NCI-H510A (cell line): ENCODE data around the gene SLC36A1.
"Not testable (repeated sequence)": the region's sequence is repeated elsewhere in the genome, so short reads cannot be mapped to it uniquely, and the experiment has no call there.

Experiments
- DNase-seq: peaks from one replicate; lab custom pipeline; 2025; lab: John Stamatoyannopoulos, UW

SLC36A1 gene

GRCh38 chr5:151483647-151484046 lies 36.2 kb downstream of the SLC36A1 start:
- DNase-seq, result no peak

DNA sequence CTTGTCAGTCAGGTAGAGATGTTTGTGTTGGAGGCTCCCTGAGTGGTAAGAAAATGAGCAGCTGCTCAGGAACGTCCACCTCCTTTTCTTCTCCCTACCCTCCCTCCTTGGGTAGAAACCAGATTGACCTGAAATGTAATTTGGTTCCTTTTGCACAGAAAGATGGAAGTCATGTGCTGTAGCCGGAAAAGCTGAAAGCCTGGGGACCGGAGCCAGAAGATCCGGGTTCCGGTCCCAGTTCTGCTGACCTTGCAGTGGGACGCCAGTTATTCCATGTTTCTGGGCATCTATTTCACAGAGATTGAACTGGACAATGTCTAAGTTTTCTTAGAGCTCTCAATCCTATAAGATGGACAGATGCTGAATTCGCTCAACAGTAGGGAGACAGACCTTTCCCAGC lies 40.1 kb downstream of the SLC36A1 start:
- no peak for DNase-seq

GRCh38 chr5:151490627-151491026 lies 43.2 kb downstream of the SLC36A1 start:
- DNase-seq, result no peak

- no peak for DNase-seq
Observed at GRCh38 chr5:151491062-151491461, 43.7 kb downstream of the SLC36A1 start.

DNA sequence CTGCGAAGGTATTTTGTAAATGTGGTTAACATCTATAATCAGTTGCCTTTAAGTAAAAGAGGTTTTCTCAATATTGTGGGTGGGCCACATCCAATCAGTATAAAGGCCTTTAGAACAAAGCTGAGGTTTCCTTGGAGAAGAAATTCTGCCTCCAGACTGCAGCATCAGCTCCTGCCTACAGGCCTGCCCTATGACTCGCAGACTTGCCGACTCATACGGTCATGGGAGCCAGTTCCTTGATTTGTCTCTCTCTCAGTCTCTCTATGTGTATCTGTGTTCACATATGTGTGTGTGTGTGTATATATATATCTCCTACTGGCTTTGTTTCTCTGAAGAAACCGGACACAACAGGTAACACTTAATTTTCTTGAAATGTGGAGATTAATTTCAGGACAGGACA lies 45.3 kb downstream of the SLC36A1 start:
- DNase-seq, result no peak

GRCh38 chr5:151493665-151494064 lies 46.3 kb downstream of the SLC36A1 start:
- DNase-seq, result no peak

- no peak for DNase-seq
Observed at GRCh38 chr5:151495320-151495719, 47.9 kb downstream of the SLC36A1 start.

DNA sequence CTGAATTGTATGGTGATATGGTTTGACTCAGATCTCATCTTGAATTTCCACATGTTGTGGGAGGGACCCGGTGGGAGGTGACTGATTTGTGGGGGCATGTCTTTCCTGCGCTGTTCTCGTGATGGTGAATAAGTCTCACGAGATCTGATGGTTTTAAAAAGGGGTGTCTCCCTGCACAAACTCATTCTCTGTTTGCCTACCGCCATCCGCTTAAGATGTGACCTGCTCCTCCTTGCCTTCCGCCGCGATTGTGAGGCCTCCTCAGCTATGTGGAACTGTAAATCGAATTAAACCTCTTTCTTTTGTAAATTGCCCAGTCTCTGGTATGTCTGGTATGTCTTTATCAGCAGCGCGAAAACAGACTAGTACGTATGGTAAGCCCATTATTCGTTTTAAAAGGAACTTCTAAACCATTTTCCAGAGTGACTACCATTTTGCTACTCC lies 48.7 kb downstream of the SLC36A1 start:
- DNase-seq, result no peak

DNA sequence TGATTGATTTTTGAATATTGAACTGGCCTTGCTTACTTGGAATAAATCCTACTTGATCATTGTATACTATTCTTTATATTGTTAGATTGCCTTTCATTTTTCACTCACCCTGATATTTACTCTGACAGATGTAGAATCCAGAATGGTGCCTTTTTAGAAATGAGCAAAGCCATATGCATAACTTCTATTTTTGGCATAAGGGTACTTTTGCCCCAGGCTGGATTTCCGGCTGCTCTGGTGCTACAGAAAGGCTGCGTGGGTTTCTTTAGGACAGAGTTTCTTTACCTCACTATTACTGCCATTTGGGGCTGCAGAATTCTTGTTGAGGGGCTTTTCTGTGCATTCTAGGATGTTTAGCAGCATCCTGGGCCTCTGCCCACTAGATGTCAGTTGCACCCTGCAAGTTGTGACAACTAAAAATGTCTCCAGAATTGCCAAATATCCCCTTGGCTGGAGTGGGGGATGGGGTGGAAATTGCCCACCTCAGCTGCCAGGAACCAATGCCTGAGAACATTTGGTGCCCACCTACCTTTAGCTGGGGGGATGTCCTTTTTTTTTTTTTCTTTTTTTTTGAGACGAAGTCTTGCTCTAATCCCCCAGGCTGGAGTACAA lies 50.1 kb downstream of the SLC36A1 start:
- no peak for DNase-seq

DNA sequence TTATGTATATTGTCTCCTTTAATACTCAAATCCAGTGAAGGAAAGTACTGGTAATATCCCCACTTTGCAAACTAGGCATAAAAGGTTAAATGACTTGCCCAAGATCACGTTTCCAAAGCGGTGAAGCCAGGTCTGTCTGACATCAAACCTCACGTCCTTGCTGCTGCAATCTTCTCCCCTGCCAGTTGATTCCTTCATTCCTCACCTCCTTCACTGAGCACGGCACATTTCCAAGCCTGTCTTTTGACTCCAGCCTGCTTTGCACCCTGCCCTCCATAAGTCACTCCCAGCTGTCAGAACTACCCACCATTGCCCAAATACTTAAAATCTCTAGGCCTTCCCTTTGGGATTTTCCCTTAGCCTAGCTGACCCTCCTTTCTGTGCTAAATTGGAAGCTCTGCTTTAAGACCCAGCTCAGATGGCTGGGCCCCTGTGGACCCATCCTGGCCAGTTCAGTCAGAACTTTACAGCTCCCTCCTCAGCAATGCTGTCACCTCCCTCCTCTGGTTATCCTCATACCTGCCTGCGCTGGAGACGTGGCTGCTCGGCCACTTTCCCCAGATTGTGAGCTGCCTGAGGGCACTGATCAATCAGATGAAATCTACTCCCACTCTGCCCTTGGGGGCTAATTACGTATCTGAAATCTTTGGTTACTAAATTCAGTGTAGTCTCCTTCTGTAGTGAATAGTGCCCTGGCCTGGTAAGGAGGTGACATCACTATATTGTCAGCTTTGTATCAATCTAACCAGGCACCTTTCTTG lies 51.2 kb downstream of the SLC36A1 start:
- no peak for DNase-seq

DNA sequence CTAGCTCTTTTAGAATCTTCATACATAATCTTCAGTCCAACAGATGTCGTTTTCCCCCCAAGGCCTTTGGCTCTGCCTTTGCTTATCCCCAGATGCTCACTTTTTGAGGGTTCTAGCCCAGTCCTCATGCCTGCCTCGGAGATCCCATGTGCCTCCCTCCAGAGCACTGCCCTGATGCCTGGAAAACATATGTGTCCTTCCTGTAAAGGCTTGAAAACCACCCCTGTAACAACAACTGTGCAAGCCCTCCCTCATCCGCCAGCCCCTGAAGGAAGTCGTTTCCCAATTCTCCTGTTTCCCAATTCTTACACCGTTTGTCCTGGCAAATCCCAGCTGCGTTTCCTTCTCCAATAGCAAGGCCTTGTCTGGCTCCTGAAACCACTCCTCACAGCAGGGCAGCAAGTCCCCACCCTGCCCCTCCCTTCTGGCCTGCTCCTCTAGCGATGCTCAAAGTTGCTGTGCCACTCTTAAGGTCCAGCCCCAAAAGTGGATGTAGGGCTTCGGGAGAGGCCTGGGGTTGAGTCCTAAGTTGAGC lies 52.2 kb downstream of the SLC36A1 start:
- DNase-seq, result no peak

- no peak for DNase-seq
Observed at GRCh38 chr5:151504006-151504405, 56.6 kb downstream of the SLC36A1 start.

DNA sequence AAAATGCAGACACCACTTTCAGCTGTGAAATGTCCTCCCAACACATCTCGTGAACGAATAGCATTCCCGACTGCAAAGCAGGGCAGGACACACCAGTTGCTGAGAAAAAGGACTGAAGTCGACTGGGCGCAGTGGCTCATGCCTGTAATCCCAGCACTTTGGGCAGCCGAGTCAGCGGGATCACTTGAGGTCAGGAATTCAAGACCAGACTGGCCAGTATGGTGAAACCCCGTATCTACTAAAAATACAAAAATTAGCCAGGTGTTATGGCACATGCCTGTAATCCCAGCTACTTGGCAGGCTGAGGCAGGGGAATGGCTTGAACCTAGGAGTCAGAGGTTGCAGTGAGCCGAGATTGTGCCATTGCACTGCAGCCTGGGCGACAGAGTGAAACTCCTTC lies 60.9 kb downstream of the SLC36A1 start:
- DNase-seq, result not testable (repeated sequence)

- no peak for DNase-seq
Observed at GRCh38 chr5:151509231-151509630, 61.8 kb downstream of the SLC36A1 start.

DNA sequence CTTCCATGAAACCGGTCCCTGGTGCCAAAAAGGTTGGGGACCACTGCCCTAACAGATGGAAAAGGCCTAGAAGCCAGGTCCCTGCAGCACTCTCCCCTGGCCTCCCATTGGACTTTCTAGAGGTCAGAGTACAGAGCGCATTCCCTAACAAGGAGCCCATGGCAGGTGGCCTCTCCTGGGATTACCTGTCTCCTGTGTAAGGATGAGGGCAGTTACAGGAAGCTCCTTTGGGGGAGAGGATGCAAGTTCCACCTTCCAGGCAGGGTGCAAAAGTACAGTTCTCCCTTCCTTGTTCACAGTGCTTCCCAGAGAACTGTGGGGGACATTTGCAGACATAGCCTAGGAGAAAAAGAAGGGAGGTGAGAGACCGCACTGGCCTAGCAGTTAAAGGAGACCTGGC lies 62.4 kb downstream of the SLC36A1 start:
- no peak for DNase-seq

DNA sequence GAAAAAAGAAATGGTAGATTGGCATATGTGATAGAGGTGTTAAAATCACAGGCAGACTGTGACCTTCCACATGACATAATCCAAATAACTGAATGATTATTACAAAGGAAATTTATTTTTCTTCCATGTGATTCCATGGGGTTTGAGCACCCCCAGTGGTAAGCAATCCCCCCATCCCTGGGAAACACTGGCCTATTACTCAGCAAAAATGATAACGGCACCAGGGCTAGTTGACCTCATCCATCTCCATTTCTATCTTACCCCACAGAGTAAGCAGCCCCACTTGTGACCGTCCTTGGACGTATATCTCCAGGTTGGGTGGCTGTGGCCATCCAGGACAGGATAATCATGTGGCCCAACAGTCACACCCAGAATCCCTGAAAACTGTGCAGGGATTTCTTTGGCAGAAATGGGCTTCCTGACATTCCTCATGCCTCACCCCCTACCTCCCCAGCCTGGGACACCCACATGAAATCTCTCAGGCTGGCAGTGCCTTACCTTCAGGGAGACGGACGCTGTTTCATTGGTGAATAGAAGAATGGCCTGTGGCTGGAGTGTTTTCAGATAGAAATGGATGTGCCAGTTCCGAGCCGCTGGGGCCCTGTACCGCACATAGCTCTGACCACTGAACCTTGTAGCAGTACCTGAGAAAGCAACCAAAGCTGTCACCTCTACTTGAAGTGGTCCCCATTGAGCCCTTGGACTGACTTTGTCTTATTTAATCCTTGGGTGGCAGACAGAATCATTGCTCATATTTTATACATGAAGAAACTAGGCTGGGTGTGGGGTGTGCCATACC lies 69.9 kb downstream of the SLC36A1 start:
- no peak for DNase-seq

GRCh38 chr5:151520294-151520693 lies 72.9 kb downstream of the SLC36A1 start:
- no peak for DNase-seq

DNA sequence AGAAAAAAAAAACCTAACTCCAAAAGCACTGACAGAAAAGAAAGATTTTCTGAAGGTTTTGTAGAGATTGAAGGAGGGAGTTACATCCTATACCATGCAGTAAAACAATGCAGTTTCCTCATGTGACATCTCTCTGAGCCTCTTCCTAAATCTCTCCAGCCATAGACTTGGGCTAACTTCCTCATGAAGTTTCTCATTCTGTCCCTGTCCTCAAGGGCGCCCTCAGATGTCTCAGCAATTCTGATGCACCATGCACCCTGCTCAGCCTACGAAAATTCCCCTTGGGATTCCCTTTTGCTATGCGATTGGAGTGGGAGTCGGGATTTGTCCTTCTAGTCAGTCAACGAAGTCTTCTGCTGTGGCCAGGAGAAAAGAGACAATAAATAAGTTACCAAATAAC lies 74.8 kb downstream of the SLC36A1 start:
- DNase-seq, result no peak

DNA sequence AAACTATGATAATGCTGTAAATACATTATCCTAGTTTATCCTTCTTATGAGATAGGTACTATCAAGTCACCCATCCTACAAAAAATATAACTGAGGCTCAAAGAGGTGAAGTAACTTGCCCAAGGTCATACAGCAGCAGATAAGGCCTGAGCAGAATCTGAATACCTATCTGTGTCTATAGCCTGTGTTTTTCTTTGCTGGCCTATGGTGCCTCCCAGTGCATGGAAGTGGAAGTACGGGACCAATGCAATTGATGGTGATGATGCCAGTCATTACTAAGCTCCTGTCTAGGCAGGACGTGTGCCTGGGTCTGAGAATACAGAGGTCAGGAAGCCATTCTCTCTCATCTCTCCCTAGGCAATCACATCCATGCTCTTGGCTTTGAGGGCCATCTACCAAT lies 75.9 kb downstream of the SLC36A1 start:
- DNase-seq, result no peak

DNA sequence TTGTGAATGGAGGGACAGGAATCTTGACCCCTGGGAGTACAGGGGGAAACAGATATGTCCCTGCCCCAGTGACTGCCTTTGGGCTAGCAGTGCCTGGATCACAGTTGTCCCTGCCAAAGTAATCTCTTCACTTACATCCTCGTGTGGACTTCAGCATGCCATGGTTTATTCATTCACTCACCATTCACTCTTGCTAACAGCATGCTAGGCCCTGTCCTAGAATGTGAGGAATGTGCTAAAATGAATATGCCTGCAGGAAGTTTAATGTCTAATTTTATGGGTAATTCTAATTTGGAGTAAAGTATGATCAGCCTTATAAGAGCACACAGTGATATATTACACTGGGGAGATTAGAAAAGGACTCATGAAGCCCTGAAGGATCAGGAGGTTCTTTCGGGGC lies 80.8 kb downstream of the SLC36A1 start:
- DNase-seq, result no peak

- no peak for DNase-seq
Observed at GRCh38 chr5:151528996-151529395, 81.6 kb downstream of the SLC36A1 start.

GRCh38 chr5:151531581-151531980 lies 84.2 kb downstream of the SLC36A1 start:
- no peak for DNase-seq

GRCh38 chr5:151532416-151532815 lies 85.0 kb downstream of the SLC36A1 start:
- DNase-seq, result no peak
